H9 (cell line): ENCODE results near the gene BAG2. TPM values are rescaled to one million over a fixed set of nuclear protein-coding genes. Genes with fewer than 3 reads are reported as not detected.

Experiments
- DNase-seq: peaks from one replicate; pipeline ENCODE4 v3.0.0-alpha.2; 2017
- H2AFZ ChIP-seq: one replicate; pipeline ENCODE4 v1.6.1; 2013; ENCODE audit warnings: mild to moderate bottlenecking, low read length, control low read depth, moderate library complexity
- H2AK5ac ChIP-seq: 2 replicates; pipeline ENCODE4 v1.6.1; 2013; ENCODE audit warnings: low read length, control low read depth, mixed read lengths; ENCODE audit not compliant: insufficient read length
- H2BK120ac ChIP-seq: one replicate; pipeline ENCODE4 v1.6.1; 2013; ENCODE audit warnings: low read depth, mild to moderate bottlenecking, low read length, control low read depth, inconsistent platforms; ENCODE audit not compliant: poor library complexity, severe bottlenecking
- H2BK12ac ChIP-seq: 2 replicates; pipeline ENCODE4 v1.6.1; 2013; ENCODE audit warnings: low read length, control low read depth, mixed read lengths, low read depth; ENCODE audit not compliant: insufficient read length
- H2BK15ac ChIP-seq: 2 replicates; pipeline ENCODE4 v1.6.1; 2013; ENCODE audit warnings: low read depth, low read length, control low read depth
- H2BK20ac ChIP-seq: one replicate; pipeline ENCODE4 v1.6.1; 2013; ENCODE audit warnings: low read depth, mild to moderate bottlenecking, low read length, control low read depth, inconsistent platforms; ENCODE audit not compliant: poor library complexity, severe bottlenecking
- H2BK5ac ChIP-seq: 2 replicates; pipeline ENCODE4 v1.6.1; 2013; ENCODE audit warnings: low read length, control low read depth, mixed read lengths; ENCODE audit not compliant: insufficient read length
- H3K14ac ChIP-seq: 2 replicates; pipeline ENCODE4 v1.6.1; 2013; ENCODE audit warnings: low read length, control low read depth; ENCODE audit not compliant: insufficient read depth
- H3K18ac ChIP-seq: 2 replicates; pipeline ENCODE4 v1.6.1; 2013; ENCODE audit warnings: low read depth, mild to moderate bottlenecking, mixed read lengths, low read length, control low read depth; ENCODE audit not compliant: insufficient read length
- H3K23ac ChIP-seq: 2 replicates; pipeline ENCODE4 v1.6.1; 2013; ENCODE audit warnings: low read length, control low read depth, mixed read lengths, low read depth; ENCODE audit not compliant: insufficient read length
- H3K23me2 ChIP-seq: 2 replicates; pipeline ENCODE4 v1.6.1; 2013; ENCODE audit warnings: low read depth, mild to moderate bottlenecking, mixed read lengths, low read length, control low read depth; ENCODE audit not compliant: insufficient read length, poor library complexity, severe bottlenecking
- H3K27ac ChIP-seq: 2 replicates; pipeline ENCODE4 v1.5.1; 2013; ENCODE audit warnings: low read length, control low read depth, mixed read lengths, low read depth; ENCODE audit not compliant: insufficient read length
- H3K27me3 ChIP-seq: 2 replicates; pipeline ENCODE4 v1.6.1; 2013; ENCODE audit warnings: low read length, control low read depth, inconsistent platforms; ENCODE audit not compliant: insufficient read depth
- H3K4ac ChIP-seq: 2 replicates; pipeline ENCODE4 v1.6.1; 2013; ENCODE audit warnings: low read depth, mild to moderate bottlenecking, control low read depth, inconsistent platforms, low read length, moderate library complexity
- H3K4me1 ChIP-seq: 2 replicates; pipeline ENCODE4 v1.6.1; 2013; ENCODE audit warnings: low read length, control low read depth, inconsistent platforms; ENCODE audit not compliant: insufficient read depth
- H3K4me2 ChIP-seq: 2 replicates; pipeline ENCODE4 v1.6.1; 2013; ENCODE audit warnings: low read length, control low read depth, mixed read lengths; ENCODE audit not compliant: insufficient read length, insufficient read depth
- H3K56ac ChIP-seq: 2 replicates; pipeline ENCODE4 v1.6.1; 2013; ENCODE audit warnings: low read depth, mild to moderate bottlenecking, mixed read lengths, low read length, control low read depth; ENCODE audit not compliant: insufficient read length
- H3K79me1 ChIP-seq: 2 replicates; pipeline ENCODE4 v1.6.1; 2013; ENCODE audit warnings: low read depth, mild to moderate bottlenecking, moderate library complexity, low read length, control low read depth, inconsistent platforms; ENCODE audit not compliant: insufficient read depth, poor library complexity, severe bottlenecking
- H3K79me2 ChIP-seq: 2 replicates; pipeline ENCODE4 v1.6.1; 2013; ENCODE audit warnings: low read length, control low read depth, inconsistent platforms; ENCODE audit not compliant: insufficient read depth
- H3K9ac ChIP-seq: 2 replicates; pipeline ENCODE4 v1.6.1; 2013; ENCODE audit warnings: low read length, control low read depth, mixed read lengths; ENCODE audit not compliant: insufficient read length; ENCODE audit errors: extremely low read depth
- H3K9me3 ChIP-seq: one replicate; pipeline ENCODE4 v1.6.1; 2013; ENCODE audit warnings: low read depth, low read length, inconsistent platforms; ENCODE audit not compliant: control insufficient read depth
- H3T11ph ChIP-seq: one replicate; pipeline ENCODE4 v1.6.1; 2013; ENCODE audit warnings: mild to moderate bottlenecking, low read length, control low read depth, inconsistent platforms
- H4K20me1 ChIP-seq: one replicate; pipeline ENCODE4 v1.6.1; 2013; ENCODE audit not compliant: control insufficient read depth, insufficient read length, insufficient read depth
- H4K5ac ChIP-seq: 2 replicates; pipeline ENCODE4 v1.6.1; 2013; ENCODE audit warnings: low read depth, mild to moderate bottlenecking, mixed read lengths, low read length, control low read depth; ENCODE audit not compliant: insufficient read length
- H4K8ac ChIP-seq: replicated peaks from 2 replicates; pipeline ENCODE4 v1.6.1; 2013; ENCODE audit warnings: low read length, control low read depth, mixed read lengths, low read depth; ENCODE audit not compliant: insufficient read length
- H4K91ac ChIP-seq: 2 replicates; pipeline ENCODE4 v1.6.1; 2013; ENCODE audit warnings: low read depth, mild to moderate bottlenecking, moderate library complexity, mixed read lengths, low read length, control low read depth; ENCODE audit not compliant: insufficient read length
- H3K27ac Mint-ChIP-seq, 3 experiments: 2 replicates in 2 of 3; 3 replicates in 1 of 3; pipeline ENCODE4 v1.8.0; 2020 to 2021; ENCODE audit warnings: mixed read lengths in 3 of 3, mild to moderate bottlenecking in 1 of 3, moderate library complexity in 1 of 3
- H3K27me3 Mint-ChIP-seq: 2 replicates; pipeline ENCODE4 v1.8.0; 2021; ENCODE audit warnings: low read depth, mild to moderate bottlenecking, moderate library complexity, mixed read lengths
- H3K36me3 Mint-ChIP-seq, 3 experiments: 2 replicates in 2 of 3; 3 replicates in 1 of 3; pipeline ENCODE4 v1.8.0; 2020 to 2021; ENCODE audit warnings: low read depth in 3 of 3, mixed read lengths in 3 of 3; ENCODE audit not compliant: insufficient read depth in 1 of 3
- H3K4me1 Mint-ChIP-seq, 2 experiments: 2 replicates each; pipeline ENCODE4 v1.8.0; 2020; ENCODE audit warnings: mixed read lengths in 2 of 2
- H3K4me3 Mint-ChIP-seq, 2 experiments: 2 replicates in 1 of 2; 3 replicates in 1 of 2; pipeline ENCODE4 v1.8.0; 2020 to 2021; ENCODE audit warnings: mild to moderate bottlenecking in 2 of 2, mixed read lengths in 2 of 2, moderate library complexity in 1 of 2
- H3K9me3 Mint-ChIP-seq, 2 experiments: 2 replicates in 1 of 2; 3 replicates in 1 of 2; pipeline ENCODE4 v1.8.0; 2020; ENCODE audit warnings: mild to moderate bottlenecking in 2 of 2, mixed read lengths in 2 of 2, moderate library complexity in 1 of 2
- total RNA-seq: library from RNA; stranded (reverse); gene quantifications from 2 replicates; pipeline ENCODE4 v1.2.1, GENCODE V29; 2021
- TF ChIP-seq, protein P1 (sequence below): fragments of 200-600 bp; sonication (generic); conservative IDR thresholded peaks from 3 replicates; pipeline ENCODE4 v1.8.0; 2021; ENCODE audit warnings: antibody characterized with exemption, mild to moderate bottlenecking

The BAG2 gene
- total RNA-seq, 1 experiment from 2014 or later, result 8.4 TPM

- Histone ChIP-seq H3K27me3 (no peaks in the 10 kb centered on the region), H2BK5ac (no peak overlapping the region), H3K23ac (no peak overlapping the region), H3K4ac (no peak overlapping the region), H3K23me2 (no peaks in the 10 kb centered on the region), H2BK120ac (no peak overlapping the region), H2BK20ac (no peak overlapping the region), H3K79me2 (peaks cover 5% of the 10 kb centered on the region; the same call in 1 of the 2 replicates), H4K8ac (no peak overlapping the region), H3K4me1 (no peaks in the 10 kb centered on the region; the same call in 1 of the 2 replicates), H2AK5ac (no peak overlapping the region), H4K20me1 (no peaks in the 10 kb centered on the region), H3K4me2 (no peak overlapping the region), H3K9me3 (no peaks in the 10 kb centered on the region), H4K91ac (no peak overlapping the region), H4K5ac (no peak overlapping the region), H2BK12ac (no peak overlapping the region), H3K14ac (no peak overlapping the region), H3K79me1 (peaks cover 4% of the 10 kb centered on the region), H2BK15ac (no peak overlapping the region), H3T11ph (no peak overlapping the region), H2AFZ (no peak overlapping the region), H3K56ac (no peak overlapping the region), H3K18ac (no peak overlapping the region), H3K9ac (no peak overlapping the region), H3K27ac (no peak overlapping the region)
- H3K9me3 Mint-ChIP-seq, result no peaks in the 10 kb centered on the region
- TF ChIP-seq, protein P1, sequence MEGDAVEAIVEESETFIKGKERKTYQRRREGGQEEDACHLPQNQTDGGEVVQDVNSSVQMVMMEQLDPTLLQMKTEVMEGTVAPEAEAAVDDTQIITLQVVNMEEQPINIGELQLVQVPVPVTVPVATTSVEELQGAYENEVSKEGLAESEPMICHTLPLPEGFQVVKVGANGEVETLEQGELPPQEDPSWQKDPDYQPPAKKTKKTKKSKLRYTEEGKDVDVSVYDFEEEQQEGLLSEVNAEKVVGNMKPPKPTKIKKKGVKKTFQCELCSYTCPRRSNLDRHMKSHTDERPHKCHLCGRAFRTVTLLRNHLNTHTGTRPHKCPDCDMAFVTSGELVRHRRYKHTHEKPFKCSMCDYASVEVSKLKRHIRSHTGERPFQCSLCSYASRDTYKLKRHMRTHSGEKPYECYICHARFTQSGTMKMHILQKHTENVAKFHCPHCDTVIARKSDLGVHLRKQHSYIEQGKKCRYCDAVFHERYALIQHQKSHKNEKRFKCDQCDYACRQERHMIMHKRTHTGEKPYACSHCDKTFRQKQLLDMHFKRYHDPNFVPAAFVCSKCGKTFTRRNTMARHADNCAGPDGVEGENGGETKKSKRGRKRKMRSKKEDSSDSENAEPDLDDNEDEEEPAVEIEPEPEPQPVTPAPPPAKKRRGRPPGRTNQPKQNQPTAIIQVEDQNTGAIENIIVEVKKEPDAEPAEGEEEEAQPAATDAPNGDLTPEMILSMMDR, result no peak
- peaks cover 8 to 16% of the 10 kb centered on the region in 2 experiments for H3K4me1 Mint-ChIP-seq
- no peak overlapping the region for H3K4me3 Mint-ChIP-seq
- H3K27me3 Mint-ChIP-seq, result no peaks in the 10 kb centered on the region
- no peak overlapping the region for H3K27ac Mint-ChIP-seq
- H3K36me3 Mint-ChIP-seq, result peaks cover 0 to 5% (median 0%) of the 10 kb centered on the region in 3 experiments; a peak in 2 of 7 replicates
- no peak for DNase-seq
Observed at GRCh38 chr6:57209030-57209429, 36.9 kb downstream of the BAG2 start.
